HG02973 (cell line): Measurements from ENCODE around the gene EPHA2.

Experiments used
- ATAC-seq: cut with Tn5 transposase; IDR thresholded peaks from one replicate; pipeline ENCODE4 v1.9.1; 2021; ENCODE audit warnings: moderate library complexity; ENCODE audit not compliant: unreplicated experiment

Gene EPHA2

DNA sequence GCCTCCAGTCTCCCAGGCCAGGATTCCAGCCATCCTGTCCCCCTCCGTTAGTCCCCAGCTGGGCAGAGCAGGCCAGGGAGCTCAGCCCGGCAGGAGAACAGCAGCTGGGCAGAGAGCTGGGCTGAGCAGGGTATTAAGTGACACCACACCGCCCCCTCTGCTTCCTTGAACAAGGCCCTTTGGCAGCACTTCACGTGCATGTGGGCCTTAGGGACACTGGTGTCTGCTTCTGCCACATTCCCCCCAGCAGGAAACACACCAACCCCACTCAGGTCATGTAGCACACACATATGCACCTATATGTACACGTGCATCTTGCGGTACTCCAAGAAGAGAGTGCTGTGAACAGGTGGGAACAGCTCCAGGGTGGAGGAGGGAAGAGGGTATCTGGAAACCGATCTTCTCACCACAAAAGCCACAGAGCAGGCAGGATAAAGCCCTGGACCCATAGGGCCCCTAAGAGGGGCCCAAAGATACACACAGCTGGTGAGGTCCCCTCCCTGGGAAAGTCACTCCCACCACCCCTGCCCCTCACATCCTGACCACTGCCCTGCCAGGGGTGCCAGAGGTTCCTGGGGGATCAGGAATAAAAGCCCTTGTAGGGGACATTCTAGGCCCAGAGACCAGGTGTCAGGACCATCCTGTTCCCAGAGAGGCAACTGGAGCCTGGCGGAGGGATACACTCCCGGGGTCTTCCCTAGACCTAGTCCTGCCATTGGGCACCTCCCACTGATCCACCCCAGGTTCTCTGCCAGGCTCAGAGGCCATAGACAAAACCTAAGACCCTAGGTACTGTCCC, 4.5 kb downstream of the EPHA2 start:
- no peak for ATAC-seq

DNA sequence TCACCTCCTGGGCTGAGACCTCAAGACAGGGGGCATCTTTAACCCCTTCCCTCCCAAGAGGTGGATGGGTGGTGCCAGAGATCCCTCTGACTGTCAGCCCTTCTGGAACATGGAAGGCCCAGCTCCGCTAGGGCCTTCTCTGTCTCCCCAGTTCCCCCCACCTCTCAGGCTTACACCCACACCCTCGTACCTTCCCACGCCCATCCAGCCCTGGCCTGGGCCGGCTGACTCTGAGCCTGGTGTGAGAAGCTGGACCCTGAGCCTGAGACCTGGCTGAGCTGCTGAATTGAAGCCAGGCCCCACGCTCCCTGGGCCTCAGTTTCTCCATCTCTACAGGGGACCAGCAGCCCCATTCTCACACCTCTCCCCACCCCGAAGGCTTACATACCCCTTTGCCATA, 5.4 kb downstream of the EPHA2 start:
- no peak for ATAC-seq

GRCh38 chr1:16149702-16150488, 6.0 kb downstream of the EPHA2 start:
- no peak for ATAC-seq

- ATAC-seq = no peak
These were observed 6.7 kb downstream of the EPHA2 start for GRCh38 chr1:16149146-16149545.

- ATAC-seq = no peak
These were observed 7.4 kb downstream of the EPHA2 start for GRCh38 chr1:16148329-16149092.

GRCh38 chr1:16147156-16147926, 8.5 kb downstream of the EPHA2 start:
- ATAC-seq = no peak

- ATAC-seq = no peak
These were observed 9.4 kb downstream of the EPHA2 start for GRCh38 chr1:16146279-16147155.

DNA sequence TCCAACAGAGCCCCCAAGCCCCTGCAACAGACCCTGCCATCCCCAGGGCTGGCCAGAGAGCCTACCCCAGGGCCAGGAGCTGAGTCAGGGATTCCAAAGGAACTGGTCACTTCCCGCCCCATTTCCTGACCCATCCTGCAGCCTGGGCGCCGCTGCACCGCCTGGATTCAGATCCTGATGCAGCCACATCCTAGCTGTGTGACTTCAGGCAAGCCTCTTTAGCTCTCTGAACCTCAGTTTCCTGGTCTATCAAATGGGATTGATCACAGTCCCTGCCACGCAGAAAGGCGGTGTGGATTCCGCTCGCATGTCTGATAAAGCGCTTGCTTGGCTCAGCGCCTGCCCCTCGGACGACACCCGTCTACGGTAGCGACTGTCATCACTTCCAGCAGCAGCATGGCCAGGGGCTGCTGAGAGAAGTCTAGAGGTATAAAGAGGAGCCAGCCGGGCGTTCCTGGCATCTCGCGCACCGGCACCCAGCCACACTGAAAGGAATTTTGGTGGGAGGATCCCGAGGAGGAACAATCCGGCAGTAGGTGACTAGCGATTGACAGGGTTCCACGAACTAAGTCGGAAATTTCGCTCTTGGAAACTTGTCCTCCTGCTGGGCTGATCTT, 10.1 kb downstream of the EPHA2 start:
- no peak for ATAC-seq

DNA sequence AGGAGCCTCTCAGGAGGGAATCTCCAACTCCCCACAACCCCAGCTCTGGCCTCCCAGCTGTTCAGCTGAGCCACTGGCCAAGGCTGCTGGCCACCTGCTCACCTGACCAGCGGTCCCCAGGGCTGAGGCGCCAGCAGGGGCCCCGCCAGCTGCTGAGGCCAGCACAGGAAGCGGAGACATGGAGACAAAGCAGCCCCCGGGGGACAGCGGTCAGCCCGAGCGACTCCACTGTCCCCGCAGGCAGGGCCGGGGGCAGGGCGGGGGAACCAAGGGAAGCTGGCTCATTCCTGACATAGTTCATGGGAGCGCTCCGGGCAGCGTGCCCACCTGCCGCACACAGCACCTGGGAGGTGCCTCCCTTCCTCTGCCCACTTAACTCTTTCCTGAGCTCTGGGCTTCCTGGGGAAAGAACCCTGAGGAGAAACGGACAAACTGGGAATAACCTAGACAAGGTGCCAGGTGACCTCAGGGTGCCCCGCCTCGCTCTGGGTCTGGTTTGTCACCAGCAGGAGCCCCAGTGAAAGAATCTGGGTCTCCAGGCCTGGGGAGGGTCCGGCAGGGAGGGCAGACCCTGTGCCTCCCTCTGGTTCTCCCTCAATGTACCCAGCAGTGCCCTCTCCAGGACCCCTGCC, 10.7 kb downstream of the EPHA2 start:
- ATAC-seq = no peak

DNA sequence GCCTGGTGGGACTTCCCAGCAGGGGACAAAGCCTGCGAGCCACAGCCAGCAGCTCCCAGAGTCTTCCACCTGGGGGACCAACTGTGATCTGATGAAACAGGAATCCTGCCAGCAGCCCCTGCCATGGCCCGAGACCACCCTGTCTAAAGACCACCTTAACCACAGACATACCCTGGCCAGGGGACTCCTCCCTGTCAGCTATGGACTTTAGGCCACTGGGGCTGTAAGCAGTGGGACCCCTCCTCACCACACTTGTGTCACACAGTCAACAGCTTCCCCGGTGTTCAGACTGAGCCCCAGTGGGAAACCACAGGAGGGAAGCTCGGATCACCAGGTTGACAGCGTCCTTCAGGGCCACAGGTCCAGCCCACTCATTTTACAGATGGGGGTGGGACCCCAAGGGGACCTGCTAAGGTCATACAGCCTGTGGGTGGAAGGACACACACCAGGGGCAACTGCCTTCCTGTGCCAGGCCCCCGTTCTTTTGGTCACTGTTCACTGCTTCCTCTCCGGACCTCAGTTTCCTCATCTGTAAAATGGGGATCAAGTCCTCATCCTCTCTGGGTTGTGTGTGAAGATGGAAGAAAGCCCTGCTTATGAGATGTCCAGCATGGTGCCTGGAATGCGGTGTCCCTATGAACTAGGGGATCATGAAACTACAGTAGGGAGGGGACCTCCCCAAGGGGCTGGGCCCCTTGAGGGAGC, 11.4 kb downstream of the EPHA2 start:
- no peak for ATAC-seq

- no peak for ATAC-seq
These were observed 12.1 kb downstream of the EPHA2 start for GRCh38 chr1:16143566-16144324.

GRCh38 chr1:16143005-16143565, 12.8 kb downstream of the EPHA2 start:
- ATAC-seq = no peak

GRCh38 chr1:16142383-16142995, 13.4 kb downstream of the EPHA2 start:
- no peak for ATAC-seq

DNA sequence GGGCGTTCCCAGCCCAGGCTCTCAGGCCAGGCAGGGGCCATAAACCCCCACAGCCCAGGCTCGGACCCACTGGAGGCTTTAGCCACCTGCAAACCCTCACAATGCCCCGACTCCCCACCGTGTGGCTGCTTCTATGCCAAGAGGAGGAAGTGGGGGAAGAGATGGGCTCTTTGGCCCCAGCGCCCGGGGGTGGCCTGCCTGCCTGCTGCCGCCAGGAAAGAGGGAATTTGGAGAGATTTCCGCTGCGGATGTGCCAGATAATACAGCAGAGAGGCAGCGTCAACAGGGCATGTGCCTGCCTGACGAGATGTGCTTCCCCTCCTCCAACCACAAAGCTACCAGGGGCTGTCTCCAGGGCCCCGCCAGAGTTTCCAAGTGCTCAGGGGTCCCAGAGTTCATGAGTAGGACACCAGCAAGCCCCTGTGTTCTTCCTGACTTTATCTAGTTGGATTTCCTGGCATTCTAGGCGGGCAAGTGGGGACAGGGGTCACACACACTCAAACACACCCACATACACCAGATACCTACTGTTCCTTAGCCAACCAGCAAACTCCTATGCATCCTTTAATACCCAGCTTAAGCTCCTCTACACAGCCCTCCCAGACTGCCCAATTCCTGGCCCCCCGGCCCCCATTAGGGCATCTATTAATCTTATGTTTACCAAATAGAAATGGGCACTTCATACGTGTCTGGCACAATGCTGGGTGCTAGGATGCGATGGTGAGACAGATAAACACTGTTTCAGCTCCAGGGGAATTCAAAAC, 14.1 kb downstream of the EPHA2 start:
- ATAC-seq = no peak

- no peak for ATAC-seq
These were observed 15.7 kb downstream of the EPHA2 start for GRCh38 chr1:16140068-16140596.

- ATAC-seq = no peak
These were observed 16.4 kb downstream of the EPHA2 start for GRCh38 chr1:16139473-16139962.
